K562 treated with DMSO at 1 percent for 48 hours (cell line): ENCODE results near the gene SAMD11. TPM values are rescaled to one million over a fixed set of nuclear protein-coding genes. Genes with fewer than 3 reads are reported as not detected.

ENCODE experiments used
- total RNA-seq: library from RNA; unstranded; fragments of 300-600 nt; gene quantifications from 2 replicates; pipeline ENCODE4 v1.2.3, GENCODE V29; 2022; ENCODE audit warnings: low replicate concordance; ENCODE audit errors: extremely low read depth

SAMD11 gene
- total RNA-seq, result not detected in 2 replicates

GRCh38 chr1:923131-923990 is at the start of gene SAMD11:
TSS of gene SAMD11 (plus strand) at chr1:923923. CDS start at chr1:924432, 509 bp downstream.

GRCh38 chr1:958823-959730 is 35.4 kb downstream of the SAMD11 start, which contains the start of gene NOC2L:
TSS of gene NOC2L (minus strand) at chr1:959256. CDS start at chr1:959240, 16 bp downstream.

GRCh38 chr1:960363-961131 is 36.8 kb downstream of the SAMD11 start, which contains the start of gene KLHL17:
TSS of gene KLHL17 (plus strand) at chr1:960584. CDS start at chr1:960694, 110 bp downstream.

GRCh38 chr1:966135-966703 is 42.5 kb downstream of the SAMD11 start, which contains the start of gene PLEKHN1:
TSS of gene PLEKHN1 (plus strand) at chr1:966482. CDS start at chr1:966532, 50 bp downstream.

GRCh38 chr1:981955-982558 is 58.3 kb downstream of the SAMD11 start, which contains the start of gene PERM1:
TSS of gene PERM1 (minus strand) at chr1:982093. CDS start at chr1:981029, 1,064 bp downstream.

Other genes starting within 250 kb of the SAMD11 start
- not detected in 2 replicates for gene OR4F16, start 237.3 kb upstream of the SAMD11 start, total RNA-seq
- not detected in 2 replicates for gene NOC2L, start 35.3 kb downstream of the SAMD11 start, total RNA-seq
- not detected in 2 replicates for gene KLHL17, start 36.7 kb downstream of the SAMD11 start, total RNA-seq
- not detected in 2 replicates for gene PLEKHN1, start 42.6 kb downstream of the SAMD11 start, total RNA-seq
- gene PERM1, start 58.2 kb downstream of the SAMD11 start, total RNA-seq, result not detected in 2 replicates
- not detected in 2 replicates for gene HES4, start 76.2 kb downstream of the SAMD11 start, total RNA-seq
- not detected in 2 replicates for gene ISG15, start 89.6 kb downstream of the SAMD11 start, total RNA-seq
- 106 TPM in 1 of 2 replicates, not detected in the other for gene AGRN, start 96.2 kb downstream of the SAMD11 start, total RNA-seq
- not detected in 2 replicates for gene RNF223, start 150.4 kb downstream of the SAMD11 start, total RNA-seq
- gene C1orf159, start 192.2 kb downstream of the SAMD11 start, total RNA-seq, result not detected in 2 replicates
- gene TTLL10, start 250.0 kb downstream of the SAMD11 start, total RNA-seq, result not detected in 2 replicates